SK-N-SH (cell line): ENCODE data around the gene PXYLP1. TPM values are rescaled to one million over a fixed set of nuclear protein-coding genes. Genes with fewer than 3 reads are reported as not detected.

ENCODE experiments used
- CTCF ChIA-PET: fragments of 300-600, 350-600 bp; formaldehyde crosslinking; extraction: SDS; loops from one replicate; lab custom pipeline; 2021; lab: Yijun Ruan, JAX
- POLR2A ChIA-PET: fragments of 350-600 bp; sonication (Branson Sonifier 250); formaldehyde crosslinking; extraction: SDS; loops from one replicate; lab custom pipeline; 2020; ENCODE audit warnings: antibody characterized with exemption, inconsistent platforms; lab: Yijun Ruan, JAX
- DNase-seq: peaks from one replicate; pipeline ENCODE4 v3.0.0; 2012
- H2AFZ ChIP-seq: fragments of 200-600 bp; sonication (generic); 2 replicates; pipeline ENCODE4 v1.8.1; 2016; ENCODE audit warnings: antibody characterized with exemption, mild to moderate bottlenecking, low read depth
- H3F3A ChIP-seq: fragments of 200-600 bp; sonication (generic); replicated peaks from 2 replicates; pipeline ENCODE3; 2016; ENCODE audit warnings: antibody characterized with exemption, mild to moderate bottlenecking; ENCODE audit not compliant: insufficient read depth
- H3K27ac ChIP-seq, 2 experiments: fragments of 200-500 bp in 1 of 2; fragments of 200-600 bp in 1 of 2; sonication (Bioruptor generic) in 1 of 2; sonication (generic), shearing (Covaris generic) in 1 of 2; 2 replicates each; pipeline versions ENCODE4 v1.5.1 to v1.6.1; 2014 to 2016; ENCODE audit warnings: low read depth in 2 of 2, inconsistent platforms in 1 of 2, low read length in 1 of 2, mild to moderate bottlenecking in 1 of 2, mixed read lengths in 1 of 2
- H3K27me3 ChIP-seq: fragments of 200-600 bp; sonication (generic), shearing (Covaris generic); 2 replicates; pipeline ENCODE4 v1.6.1; 2016; ENCODE audit warnings: mixed run types; ENCODE audit not compliant: insufficient read depth
- H3K36me3 ChIP-seq, 2 experiments: fragments of 200-500 bp in 1 of 2; fragments of 200-600 bp in 1 of 2; sonication (Bioruptor generic) in 1 of 2; sonication (generic) in 1 of 2; replicated peaks in 1 of 2; 2 replicates each; pipeline versions ENCODE3 to v1.5.1; 2014 to 2016; ENCODE audit warnings: low read length in 1 of 2, mild to moderate bottlenecking in 1 of 2; ENCODE audit not compliant: insufficient read depth in 2 of 2, control insufficient read depth in 1 of 2
- H3K4me1 ChIP-seq, 2 experiments: fragments of 200-500 bp in 1 of 2; fragments of 200-600 bp in 1 of 2; sonication (Bioruptor generic) in 1 of 2; sonication (generic), shearing (Covaris generic) in 1 of 2; 2 replicates each; pipeline versions ENCODE4 v1.5.1 to v1.6.1; 2014 to 2016; ENCODE audit warnings: low read depth in 1 of 2, low read length in 1 of 2, mixed run types in 1 of 2; ENCODE audit not compliant: insufficient read depth in 2 of 2, control insufficient read depth in 1 of 2
- H3K4me2 ChIP-seq: fragments of 200-600 bp; sonication (generic), shearing (Covaris generic); 2 replicates; pipeline ENCODE4 v1.6.1; 2017; ENCODE audit warnings: mixed run types
- H3K4me3 ChIP-seq, 2 experiments: fragments of 200-500 bp in 1 of 2; fragments of 200-600 bp in 1 of 2; sonication (Bioruptor generic) in 1 of 2; sonication (generic), shearing (Covaris generic) in 1 of 2; 2 replicates each; pipeline versions ENCODE4 v1.5.1 to v1.8.1; 2014 to 2016; ENCODE audit warnings: low read depth in 2 of 2, inconsistent platforms in 1 of 2, low read length in 1 of 2, mild to moderate bottlenecking in 1 of 2, mixed read lengths in 1 of 2, moderate library complexity in 1 of 2
- H3K79me2 ChIP-seq: fragments of 200-600 bp; sonication (generic); 2 replicates; pipeline ENCODE4 v1.8.1; 2017; ENCODE audit warnings: mild to moderate bottlenecking; ENCODE audit not compliant: insufficient read depth
- H3K9ac ChIP-seq: fragments of 200-600 bp; sonication (generic); 2 replicates; pipeline ENCODE4 v1.6.1; 2017; ENCODE audit warnings: mixed run types
- H3K9me2 ChIP-seq: fragments of 200-600 bp; sonication (generic); 2 replicates; pipeline ENCODE4 v1.6.1; 2017; ENCODE audit warnings: mixed run types
- H3K9me3 ChIP-seq: fragments of 200-600 bp; sonication (generic); 2 replicates; pipeline ENCODE4 v1.6.1; 2017; ENCODE audit warnings: mixed run types, mild to moderate bottlenecking, moderate library complexity
- H4K20me1 ChIP-seq: fragments of 200-600 bp; sonication (generic); 2 replicates; pipeline ENCODE4 v1.6.1; 2017; ENCODE audit warnings: mild to moderate bottlenecking, mixed run types; ENCODE audit not compliant: insufficient read depth
- CHD2 ChIP-seq: fragments of 150-350 bp; IDR thresholded peaks from 2 replicates; pipeline ENCODE4 v1.6.1; 2018; ENCODE audit warnings: low read length; ENCODE audit not compliant: partially characterized antibody
- CTCF ChIP-seq: fragments of 200-600 bp; sonication (generic); IDR thresholded peaks from 2 replicates; pipeline ENCODE4 v1.6.1; 2017; ENCODE audit warnings: antibody characterized with exemption, mild to moderate bottlenecking, moderate library complexity
- FOXM1 ChIP-seq: IDR thresholded peaks from 2 replicates; pipeline ENCODE4 v1.4.0; 2012; ENCODE audit warnings: low read depth, mild to moderate bottlenecking
- NFIC ChIP-seq: IDR thresholded peaks from 2 replicates; pipeline ENCODE4 v1.4.0; 2012; ENCODE audit warnings: borderline replicate concordance
- PBX3 ChIP-seq: IDR thresholded peaks from 2 replicates; pipeline ENCODE4; 2012
- RFX5 ChIP-seq: IDR thresholded peaks from 2 replicates; pipeline ENCODE4 v1.6.1; 2012; ENCODE audit warnings: mild to moderate bottlenecking, improper control_type of control experiment, low read length
- RXRA ChIP-seq: IDR thresholded peaks from 2 replicates; pipeline ENCODE4 v1.4.0; 2012; ENCODE audit warnings: low read depth, mild to moderate bottlenecking, borderline replicate concordance
- TAF1 ChIP-seq: IDR thresholded peaks from 2 replicates; pipeline ENCODE4 v1.6.1; 2012; ENCODE audit warnings: low read depth, mild to moderate bottlenecking, low read length, moderate library complexity, borderline replicate concordance
- TEAD4 ChIP-seq: IDR thresholded peaks from 2 replicates; pipeline ENCODE4 v1.4.0; 2012; ENCODE audit warnings: mild to moderate bottlenecking, borderline replicate concordance; ENCODE audit not compliant: insufficient read depth
- whole genome bisulfite sequencing: methylation state at CpG from one replicate; pipeline ENCODE4 v1.1.6; 2017; ENCODE audit warnings: low lambda C conversion rate; 5-methylcytosine and 5-hydroxymethylcytosine counted together
- polyA plus RNA-seq, 3 experiments: library from polyadenylated mRNA; depleted of rRNA; stranded (reverse); fragments of >200 nt; gene quantifications; 2 replicates each; pipeline ENCODE4 v1.2.3, GENCODE V29; 2012

The PXYLP1 gene
- polyA plus RNA-seq, 1 of the 3 experiments (the other 2 are of a cell fraction): 8.6 TPM

- TF ChIP-seq FOXM1 (no peak), TEAD4 (no peak), RXRA (no peak), RFX5 (no peak), CHD2 (no peak), CTCF (no peak), TAF1 (no peak)
Measured at GRCh38 chr3:141240687-141241615, 9.3 kb downstream of the PXYLP1 start (continued).

- H3K9me3 ChIP-seq: no peaks in the 10 kb centered on the region
- no peaks in the 10 kb centered on the region for H4K20me1 ChIP-seq
- H3K9ac ChIP-seq: no peak overlapping the region
- no peaks in the 10 kb centered on the region for H3K36me3 ChIP-seq
- H3K4me3 ChIP-seq: no peak overlapping the region
- no peaks in the 10 kb centered on the region for H3K79me2 ChIP-seq
- ChIA-PET POLR2A (no interaction called here), CTCF (interaction anchor here (1.0 to 3.8 kb wide), 2 partner anchors 10 to 61 kb away, joined by 5 to 22 read pairs; partner anchors contain the start of gene PXYLP1)
- no peak overlapping the region for H3K4me2 ChIP-seq
- H3K27ac ChIP-seq: no peak overlapping the region
- H3K27me3 ChIP-seq: no peaks in the 10 kb centered on the region
- peaks cover 5% of the 10 kb centered on the region for H3F3A ChIP-seq
- no peaks in the 10 kb centered on the region for H3K9me2 ChIP-seq
- no peak for DNase-seq
- WGBS: 82% methylated on average over 12 of the region's 12 CpGs
- H2AFZ ChIP-seq: no peak overlapping the region
- H3K4me1 ChIP-seq: peaks cover 21 to 27% of the 10 kb centered on the region in 2 experiments; a peak in 3 of 4 replicates
- TF ChIP-seq PBX3 (peak; percentile 48; the same call in 1 of the 2 replicates), NFIC (peak; percentile 32; the same call in 1 of the 2 replicates), RFX5 (no peak)
Measured at GRCh38 chr3:141241616-141242376, 10.2 kb downstream of the PXYLP1 start.
